ENCODE measurements around the gene TSFM.

TSFM gene

GRCh38 chr12:57780284-57780897 lies 2.2 kb upstream of the TSFM start:
- no peak for DNase-seq (ENCODE audit: low read depth in 2 of 2)

GRCh38 chr12:57781244-57781643 lies 1.3 kb upstream of the TSFM start:
- DNase-seq (ENCODE audit: low read depth in 2 of 2): no peak

- no peak for DNase-seq (ENCODE audit: low read depth in 2 of 2)
These were observed 786 bp upstream of the TSFM start for GRCh38 chr12:57781801-57782200.

- DNase-seq (ENCODE audit: low read depth in 2 of 2): no peak
These were observed 362 bp upstream of the TSFM start for GRCh38 chr12:57782243-57782607.

GRCh38 chr12:57783466-57783801 lies 847 bp downstream of the TSFM start:
- no peak for DNase-seq (ENCODE audit: low read depth in 2 of 2)

- no peak for DNase-seq (ENCODE audit: low read depth in 2 of 2)
These were observed 1.3 kb downstream of the TSFM start for GRCh38 chr12:57783861-57784260.

- no peak for DNase-seq (ENCODE audit: low read depth in 2 of 2)
These were observed 11.3 kb downstream of the TSFM start for GRCh38 chr12:57793920-57794319.

GRCh38 chr12:57795354-57795753 lies 12.8 kb downstream of the TSFM start:
- DNase-seq (ENCODE audit: low read depth in 2 of 2): no peak

- no peak for DNase-seq (ENCODE audit: low read depth in 2 of 2)
These were observed 14.4 kb downstream of the TSFM start for GRCh38 chr12:57796996-57797395.

- no peak for DNase-seq (ENCODE audit: low read depth in 2 of 2)
These were observed 15.3 kb downstream of the TSFM start for GRCh38 chr12:57797933-57798332.

- DNase-seq (ENCODE audit: low read depth in 2 of 2): no peak
These were observed 18.4 kb downstream of the TSFM start for GRCh38 chr12:57800965-57801364.

- no peak for DNase-seq (ENCODE audit: low read depth in 2 of 2)
These were observed 20.0 kb downstream of the TSFM start for GRCh38 chr12:57802607-57803006.

GRCh38 chr12:57803319-57803893 lies 20.8 kb downstream of the TSFM start:
- DNase-seq (ENCODE audit: low read depth in 2 of 2): no peak

- DNase-seq (ENCODE audit: low read depth in 2 of 2): no peak
These were observed 24.1 kb downstream of the TSFM start for GRCh38 chr12:57806677-57807076.

- no peak for DNase-seq (ENCODE audit: low read depth in 2 of 2)
These were observed 24.7 kb downstream of the TSFM start for GRCh38 chr12:57807285-57807684.

- DNase-seq (ENCODE audit: low read depth in 2 of 2): no peak
These were observed 25.8 kb downstream of the TSFM start for GRCh38 chr12:57808351-57808750.

GRCh38 chr12:57809425-57809824 lies 26.8 kb downstream of the TSFM start:
- DNase-seq (ENCODE audit: low read depth in 2 of 2): no peak

GRCh38 chr12:57810450-57810849 lies 27.9 kb downstream of the TSFM start:
- DNase-seq (ENCODE audit: low read depth in 2 of 2): no peak

GRCh38 chr12:57811028-57811755 lies 28.6 kb downstream of the TSFM start:
- no peak for DNase-seq (ENCODE audit: low read depth in 2 of 2)

GRCh38 chr12:57813111-57813970 lies 30.8 kb downstream of the TSFM start:
- no peak for DNase-seq (ENCODE audit: low read depth in 2 of 2)

GRCh38 chr12:57813971-57814772 lies 31.6 kb downstream of the TSFM start:
- DNase-seq (ENCODE audit: low read depth in 2 of 2): no peak

Data from stimulated activated CD4-positive, alpha-beta T cell treated with anti-CD3 and anti-CD28 coated beads, Interleukin-12 subunit alpha, Interleukin-12 subunit beta, amount 100 ng/mL, for 24 hours (primary cell).